HG02610 (cell line): ENCODE measurements around the gene TMEM239.
"Not testable (repeated sequence)": the region's sequence is repeated elsewhere in the genome, so short reads cannot be mapped to it uniquely, and the experiment has no call there.

Source experiments
- ATAC-seq: cut with Tn5 transposase; IDR thresholded peaks from one replicate; pipeline ENCODE4 v1.9.1; 2021; ENCODE audit warnings: mild to moderate bottlenecking, moderate library complexity; ENCODE audit not compliant: unreplicated experiment

TMEM239 gene

DNA sequence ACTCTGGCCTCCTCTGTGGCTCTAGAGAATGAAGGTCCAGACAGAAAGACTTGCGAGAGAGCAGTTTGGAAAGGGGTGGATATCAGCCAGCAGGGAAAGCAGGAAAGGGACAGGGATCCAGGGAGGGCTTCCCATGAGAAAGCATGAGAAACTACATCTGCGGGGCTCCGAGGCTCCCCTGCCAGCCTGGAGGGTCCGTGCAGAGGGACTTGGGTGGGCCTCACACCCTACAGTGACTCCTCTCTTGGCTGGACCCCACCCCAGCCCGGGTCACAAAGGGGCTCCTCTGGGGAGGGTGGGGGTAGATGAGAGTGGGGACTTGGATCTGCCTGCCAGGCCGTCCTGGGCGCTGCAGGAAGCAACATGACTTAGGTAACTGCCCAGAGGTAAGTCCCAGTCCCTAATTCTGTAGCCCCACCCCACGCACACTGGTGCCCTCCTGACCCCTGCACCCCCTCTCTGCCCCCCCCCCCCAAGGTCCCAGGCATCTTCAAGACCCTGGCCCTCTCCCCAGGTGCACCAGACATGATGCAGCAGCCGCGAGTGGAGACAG lies at the start of gene TMEM239:
Gene TMEM239 (plus strand): TSS at position 335 of the 553 bp plus-strand sequence. CDS start 191 bp downstream, at position 526.
- ATAC-seq: no peak

DNA sequence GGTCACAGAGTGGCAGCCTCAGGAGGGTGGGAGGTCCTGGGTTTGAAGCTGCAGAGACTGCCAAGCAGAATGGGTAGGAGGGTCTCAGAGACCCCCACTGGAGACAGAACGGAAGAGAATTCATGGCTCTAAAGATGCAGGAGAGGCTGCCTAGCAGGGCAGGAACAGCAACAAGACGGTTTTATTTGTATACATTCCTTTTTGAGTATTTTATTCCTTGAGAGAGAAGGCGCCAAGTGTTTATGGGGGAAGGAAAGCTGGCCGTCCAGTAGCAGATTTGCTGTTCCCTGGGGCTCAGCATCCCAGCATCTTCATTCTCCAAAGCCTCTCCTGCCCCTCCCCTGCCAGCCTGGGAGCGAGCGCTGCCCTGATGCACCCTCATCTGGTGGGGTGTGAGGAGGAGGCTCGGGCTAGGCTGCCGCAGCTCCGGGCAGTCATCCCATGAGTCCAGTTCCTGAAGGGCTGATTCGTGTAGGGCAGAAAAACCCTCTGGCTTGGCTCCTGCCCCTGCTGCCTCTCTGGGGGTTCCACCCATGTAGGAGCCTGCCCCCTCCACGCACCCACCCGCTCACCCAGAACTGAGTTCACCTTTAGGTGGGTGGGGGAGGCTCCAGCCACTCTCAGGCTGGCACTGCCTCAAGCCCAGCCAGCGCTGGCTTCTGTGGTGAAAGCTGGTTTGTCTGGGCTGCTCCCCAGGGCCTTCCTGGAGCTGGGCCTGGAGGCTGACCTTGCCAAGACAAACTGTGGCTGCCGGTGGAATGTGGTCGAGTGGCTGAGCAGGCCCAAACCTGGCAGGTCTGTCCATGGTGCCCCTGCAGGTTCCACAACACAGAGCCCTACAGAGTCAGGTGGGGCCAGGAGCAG lies 48.2 kb upstream of the TMEM239 start:
- ATAC-seq: no peak

DNA sequence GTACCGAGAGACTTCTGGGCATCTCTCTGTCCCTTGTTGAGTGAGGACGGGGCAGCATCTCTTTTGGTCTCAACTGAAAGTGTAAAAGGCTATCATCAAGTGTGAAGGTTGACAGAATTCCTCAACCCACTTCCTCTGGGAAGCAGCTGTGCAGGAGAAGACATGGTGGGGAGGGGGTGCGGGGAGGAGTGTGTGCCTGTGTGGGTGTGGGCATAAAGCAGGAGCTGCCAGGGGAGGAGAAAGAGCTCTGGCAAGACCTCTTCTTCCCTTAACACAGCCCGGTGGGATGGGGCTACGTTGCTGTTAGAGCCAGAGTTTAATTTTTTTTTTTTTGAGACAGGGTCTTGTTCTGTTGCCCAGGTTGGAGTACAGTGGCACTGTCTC lies 47.5 kb upstream of the TMEM239 start:
- ATAC-seq: no peak

DNA sequence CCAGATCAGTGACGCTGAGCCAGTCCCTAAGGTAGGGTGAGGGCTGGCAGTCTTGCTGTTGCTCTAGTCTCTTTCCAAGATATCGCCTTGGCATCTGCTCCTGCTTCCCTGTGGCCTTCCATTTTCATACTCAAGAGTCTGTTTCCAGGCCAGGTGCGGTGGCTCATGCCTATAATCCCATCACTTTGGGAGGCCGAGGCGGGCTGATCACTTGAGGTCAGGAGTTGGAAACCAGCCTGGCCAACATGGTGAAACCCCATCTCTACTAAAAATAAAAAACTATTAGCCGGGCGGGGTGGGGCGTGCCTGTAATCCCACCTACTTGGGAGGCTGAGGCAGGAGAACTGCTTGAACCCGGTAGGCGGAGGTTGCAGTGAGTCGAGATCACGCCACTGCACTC lies 46.1 kb upstream of the TMEM239 start:
- ATAC-seq: not testable (repeated sequence)

DNA sequence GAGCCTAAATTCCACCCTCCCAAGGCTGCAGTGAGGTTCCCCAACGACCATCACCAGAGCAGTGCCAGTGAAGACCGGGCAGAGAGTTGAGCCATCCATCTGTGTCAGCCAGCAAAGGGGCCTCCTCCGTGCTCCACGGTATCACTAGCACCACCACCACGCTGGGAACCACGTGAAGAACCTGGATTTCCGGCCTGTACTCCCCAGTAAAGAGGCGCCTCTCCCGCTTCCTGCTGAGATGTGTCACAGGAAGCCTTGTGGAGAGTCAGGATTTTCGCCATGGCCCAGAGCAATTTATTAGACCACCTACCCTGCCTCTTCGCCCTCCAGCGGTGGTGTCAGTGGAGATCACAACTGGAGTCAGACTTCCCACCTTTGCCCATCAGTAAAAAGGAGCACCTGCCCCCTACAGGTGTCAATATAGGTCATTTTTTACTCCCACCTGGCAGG lies 44.5 kb upstream of the TMEM239 start:
- no peak for ATAC-seq

DNA sequence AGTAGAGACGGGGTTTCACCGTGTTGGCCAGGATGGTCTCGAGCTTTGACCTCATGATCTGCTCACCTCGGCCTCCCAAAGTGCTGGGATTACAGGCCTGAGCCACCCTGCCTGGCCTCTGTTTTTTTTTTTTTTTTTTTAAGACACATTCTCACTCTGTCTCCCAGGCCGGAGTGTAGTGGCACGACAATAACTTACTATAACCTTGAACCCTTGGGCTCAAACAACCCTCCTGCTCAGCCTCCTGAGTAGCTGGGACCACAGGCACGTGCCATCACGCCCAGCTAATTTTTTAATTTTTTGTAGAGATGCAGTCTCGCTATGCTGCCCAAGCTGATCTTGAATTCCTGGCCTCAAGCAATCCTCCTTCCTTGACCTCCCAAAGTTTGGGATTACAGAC lies 42.4 kb upstream of the TMEM239 start:
- ATAC-seq: no peak

DNA sequence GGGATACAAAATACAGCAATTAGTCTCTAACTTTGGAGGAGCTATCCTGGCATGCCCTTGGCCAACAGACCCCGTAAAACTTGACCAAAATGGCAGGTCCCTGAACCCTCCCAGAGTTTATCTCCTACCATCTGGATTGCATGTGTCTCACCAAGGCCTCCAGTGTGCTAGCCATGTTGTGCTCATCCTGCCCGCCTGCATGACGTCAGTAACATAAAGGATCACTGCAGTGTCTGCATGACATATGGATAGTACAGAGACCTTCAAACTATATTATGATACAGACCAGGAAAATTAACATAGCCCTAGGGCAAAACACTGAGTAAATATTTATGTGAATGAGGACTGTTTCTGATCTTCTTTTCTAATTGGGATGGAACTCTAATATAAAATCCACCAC lies 41.0 kb upstream of the TMEM239 start:
- no peak for ATAC-seq

DNA sequence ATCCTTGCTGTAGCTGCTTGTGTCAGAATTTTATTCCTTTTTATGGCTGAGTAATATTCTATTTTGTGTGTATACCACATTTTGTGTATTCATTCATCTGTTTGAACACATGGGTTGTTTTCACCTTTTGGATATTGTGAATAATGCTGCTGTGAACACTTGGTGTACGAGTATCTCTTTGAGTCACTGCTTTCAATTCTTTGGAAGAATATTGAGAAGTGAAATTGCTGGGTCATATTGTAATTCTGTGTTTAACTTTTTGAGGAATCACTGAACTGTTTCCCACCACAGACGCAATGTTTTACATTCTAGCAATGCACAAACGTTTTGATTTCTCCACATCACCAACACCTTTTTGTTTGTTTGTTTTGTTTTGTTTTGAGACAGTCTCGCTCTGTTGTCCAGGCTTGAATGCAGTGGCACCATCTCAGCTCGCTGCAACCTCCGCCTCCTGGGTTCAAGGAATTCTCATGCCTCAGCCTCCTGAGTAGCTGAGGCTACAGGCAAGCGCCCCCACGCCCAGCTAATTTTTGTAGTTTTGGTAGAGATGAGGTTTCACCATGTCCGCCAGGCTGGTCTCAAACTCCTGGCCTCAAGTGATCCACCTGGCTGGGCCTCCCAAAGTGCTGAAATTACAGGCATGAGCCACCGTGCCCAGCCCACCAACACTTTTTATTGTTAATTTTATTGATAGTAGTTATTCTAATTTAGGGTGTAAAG lies 37.4 kb upstream of the TMEM239 start:
- no peak for ATAC-seq

DNA sequence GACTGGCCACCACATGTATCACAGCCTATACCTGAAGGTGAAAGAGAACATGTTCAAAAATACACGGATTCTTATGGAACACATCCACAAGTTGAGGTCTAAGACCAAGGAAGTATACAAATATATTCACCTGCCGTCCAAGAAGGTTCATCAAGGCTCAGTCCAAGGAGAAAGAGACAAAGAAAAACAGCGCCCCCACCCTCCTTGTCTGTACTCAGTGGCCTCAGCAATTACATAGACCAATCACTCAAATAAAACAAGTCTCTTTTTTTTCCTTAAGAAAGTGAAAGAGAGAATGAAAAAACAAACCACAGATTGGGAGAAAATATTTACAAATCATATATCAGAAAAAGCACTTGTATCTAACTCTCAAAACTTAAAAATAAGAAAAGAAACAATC lies 35.2 kb upstream of the TMEM239 start:
- no peak for ATAC-seq

DNA sequence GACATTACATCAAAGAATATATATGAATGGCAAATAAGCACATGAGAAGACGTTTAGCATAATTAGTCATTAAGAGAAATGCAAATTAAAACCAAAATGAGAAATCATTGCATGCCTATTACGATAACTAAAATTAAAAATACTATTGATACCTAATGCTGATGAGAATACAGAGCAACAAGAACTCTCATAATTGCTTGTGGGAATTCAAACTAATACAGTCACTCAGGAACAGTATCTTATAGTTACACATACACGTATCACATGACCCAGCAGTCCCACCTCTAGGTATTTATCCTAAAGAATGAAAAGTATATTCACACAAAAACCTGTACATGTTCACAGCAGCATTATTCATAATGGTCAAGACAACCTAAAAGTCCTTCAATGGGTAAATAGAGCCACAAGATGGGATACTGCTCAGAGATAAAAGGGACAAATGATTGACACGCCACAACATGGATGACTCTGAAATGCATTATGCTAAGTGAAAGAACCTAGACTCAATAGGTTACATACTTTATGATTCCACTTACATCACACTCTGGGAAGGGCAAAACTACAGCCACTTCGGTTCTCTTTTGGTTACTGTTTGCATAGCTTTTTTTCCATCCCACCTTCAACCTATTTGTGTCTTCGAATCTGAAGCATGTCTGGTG lies 32.1 kb upstream of the TMEM239 start:
- no peak for ATAC-seq

DNA sequence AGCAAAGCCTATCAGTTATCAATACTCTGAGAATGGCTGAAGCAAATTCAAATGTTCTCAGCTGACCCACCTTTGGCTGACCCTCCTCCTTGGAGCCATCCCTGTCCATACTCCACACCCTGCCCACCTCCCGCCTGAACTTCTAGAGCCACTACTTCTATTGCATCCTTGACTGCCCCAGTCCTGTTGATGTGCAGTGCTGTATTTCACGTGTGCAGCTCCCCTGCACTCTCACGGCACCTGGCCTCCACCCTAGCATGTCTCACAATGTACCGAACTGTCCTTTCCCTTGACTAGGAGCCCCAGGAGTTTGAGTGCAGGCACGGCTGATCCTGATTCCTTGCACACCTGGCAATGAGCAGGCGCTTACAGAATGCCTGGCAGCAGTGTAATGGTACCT lies 22.7 kb upstream of the TMEM239 start:
- no peak for ATAC-seq

DNA sequence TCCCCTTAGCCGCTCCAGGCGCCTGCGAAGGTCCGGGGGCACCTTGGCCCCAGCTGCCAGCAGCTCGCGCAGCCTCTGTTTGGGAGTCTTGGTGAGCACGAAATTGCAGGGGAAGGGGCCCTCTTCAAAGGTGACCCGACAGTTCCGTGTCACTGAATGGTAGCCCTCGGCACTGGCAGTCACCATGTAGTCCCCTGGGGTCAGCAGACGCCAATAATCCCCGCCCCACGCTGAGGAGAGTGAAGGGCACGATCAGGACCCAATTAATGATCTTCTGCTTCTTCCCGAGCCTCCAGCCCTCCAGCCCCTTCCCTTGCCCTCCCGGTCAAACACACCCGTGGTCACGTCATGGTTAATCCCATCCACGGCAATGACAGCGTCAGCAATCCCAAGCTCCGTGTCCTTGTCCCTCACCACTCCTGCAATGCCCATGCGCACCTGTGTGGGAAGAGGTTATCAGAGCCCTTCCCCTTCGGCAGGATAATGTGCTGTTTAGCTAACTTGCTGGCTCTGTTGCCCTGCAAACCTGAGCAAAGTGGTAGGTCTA lies 21.9 kb upstream of the TMEM239 start:
- ATAC-seq: no peak

DNA sequence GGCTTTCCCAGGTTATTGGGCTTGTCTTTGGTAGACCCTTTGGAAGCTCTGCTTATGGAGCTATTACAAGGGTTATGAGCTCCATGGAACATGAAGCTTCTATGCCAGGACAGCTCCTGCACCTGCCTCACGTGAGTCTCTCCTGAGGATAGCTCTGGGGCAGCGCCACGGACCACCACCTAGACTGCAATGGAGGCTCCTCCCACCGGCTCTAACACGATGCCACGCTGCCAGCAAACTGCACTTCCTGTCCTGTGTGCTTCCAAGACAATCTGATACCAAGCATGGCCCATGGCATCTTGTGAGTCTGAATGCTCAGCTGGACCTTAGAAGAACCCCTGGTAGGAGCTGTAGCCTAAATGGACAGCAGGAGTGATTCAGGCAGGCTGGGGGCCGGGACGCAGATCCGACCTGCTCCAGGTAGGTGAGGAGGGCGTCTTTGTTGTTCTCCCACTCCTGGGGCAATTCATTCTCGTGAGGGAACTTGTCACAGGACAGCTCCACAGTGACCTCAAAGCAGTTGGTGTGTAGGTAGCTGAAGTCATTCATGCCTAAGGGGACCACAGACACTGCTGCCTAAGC lies 21.2 kb upstream of the TMEM239 start:
- no peak for ATAC-seq

DNA sequence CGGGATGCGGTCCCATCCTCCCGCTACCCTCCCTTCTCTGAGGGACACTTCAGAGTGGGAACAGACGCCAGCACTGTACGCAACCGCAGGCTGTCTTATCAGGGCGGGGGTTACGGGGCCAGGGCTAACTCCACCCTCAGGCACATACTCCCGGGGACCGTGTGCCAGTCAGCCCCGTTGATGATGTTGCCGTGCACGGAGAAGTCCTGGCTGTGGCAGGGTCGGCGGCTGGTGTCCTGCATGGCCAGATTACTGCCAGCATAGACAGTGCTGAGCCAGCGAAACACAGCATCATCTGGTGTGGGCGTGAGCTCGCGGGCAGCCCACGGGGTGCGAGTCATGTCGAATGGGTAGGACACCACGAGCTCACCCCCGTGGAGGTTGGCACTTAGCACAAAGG lies 20.7 kb upstream of the TMEM239 start:
- ATAC-seq: no peak

DNA sequence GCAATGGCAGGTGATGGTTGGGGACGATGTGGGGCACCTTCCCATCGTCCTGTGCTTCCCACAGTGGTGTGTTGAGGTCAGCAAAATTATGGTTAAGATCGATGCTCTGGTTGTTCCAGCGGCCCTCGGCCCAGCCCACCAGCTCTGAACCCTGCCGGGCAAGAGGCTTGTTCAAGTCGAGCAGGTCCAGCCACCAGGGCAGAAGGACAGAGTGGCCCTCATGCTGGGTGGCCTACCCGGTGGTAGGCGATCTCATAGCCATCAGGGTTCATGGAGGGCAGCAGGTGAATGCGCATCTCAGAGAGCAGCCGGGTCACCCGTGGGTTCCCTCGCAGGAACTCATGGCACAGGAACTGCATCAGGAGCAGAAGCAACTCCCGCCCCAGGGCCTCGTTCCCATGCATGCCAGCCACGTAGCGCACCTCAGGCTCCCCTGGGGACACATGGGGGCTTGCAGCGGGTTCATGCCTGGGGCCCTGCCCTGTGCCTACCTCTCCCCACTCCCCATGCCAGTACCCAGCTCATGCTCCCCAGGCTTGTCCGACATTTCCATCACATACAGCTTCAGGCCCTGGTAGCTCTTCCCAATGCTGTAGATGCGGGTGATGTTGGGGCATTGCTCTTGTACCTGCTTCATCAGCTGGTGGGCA lies 20.0 kb upstream of the TMEM239 start:
- ATAC-seq: no peak

DNA sequence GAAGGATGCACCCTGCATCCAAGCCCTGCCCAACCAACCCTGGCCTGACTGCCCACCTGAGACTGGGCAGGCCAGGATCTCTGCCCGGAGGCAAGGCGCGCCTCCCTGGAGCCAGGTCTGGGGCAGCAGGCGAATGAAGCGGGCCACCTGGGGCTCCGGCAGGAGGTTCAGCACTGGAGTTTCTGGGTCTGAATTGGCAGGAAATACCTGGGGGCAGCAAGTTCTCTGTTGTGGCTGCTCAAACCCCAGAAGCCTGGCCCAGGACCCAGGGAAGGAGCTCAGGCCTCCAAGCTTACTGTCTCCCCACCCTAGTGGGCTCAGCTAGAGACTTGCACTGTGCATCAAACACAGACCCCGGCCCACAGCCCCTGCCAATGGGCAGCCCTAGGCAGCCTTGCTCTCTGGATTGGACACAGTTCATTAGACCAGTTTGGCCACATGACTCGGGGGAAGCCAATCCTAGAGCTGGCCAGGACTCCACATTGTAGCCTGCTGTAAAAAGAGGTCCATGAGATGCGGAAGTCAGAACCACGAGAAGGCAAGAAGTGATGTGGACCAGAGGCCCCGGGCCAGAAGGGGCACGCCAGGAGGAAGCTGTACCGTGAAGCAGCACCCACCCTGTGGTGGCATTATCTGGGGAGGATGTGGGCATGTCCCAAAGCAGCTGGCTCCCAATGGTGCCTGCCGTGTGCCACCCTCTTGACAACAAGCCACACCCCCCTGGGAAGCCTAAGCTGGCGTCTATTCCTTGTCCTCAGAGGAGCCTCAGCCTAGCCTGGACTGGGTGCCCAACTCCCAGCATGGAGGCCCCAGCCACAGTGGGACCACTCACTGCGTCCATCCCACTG lies 18.8 kb upstream of the TMEM239 start:
- ATAC-seq: no peak

DNA sequence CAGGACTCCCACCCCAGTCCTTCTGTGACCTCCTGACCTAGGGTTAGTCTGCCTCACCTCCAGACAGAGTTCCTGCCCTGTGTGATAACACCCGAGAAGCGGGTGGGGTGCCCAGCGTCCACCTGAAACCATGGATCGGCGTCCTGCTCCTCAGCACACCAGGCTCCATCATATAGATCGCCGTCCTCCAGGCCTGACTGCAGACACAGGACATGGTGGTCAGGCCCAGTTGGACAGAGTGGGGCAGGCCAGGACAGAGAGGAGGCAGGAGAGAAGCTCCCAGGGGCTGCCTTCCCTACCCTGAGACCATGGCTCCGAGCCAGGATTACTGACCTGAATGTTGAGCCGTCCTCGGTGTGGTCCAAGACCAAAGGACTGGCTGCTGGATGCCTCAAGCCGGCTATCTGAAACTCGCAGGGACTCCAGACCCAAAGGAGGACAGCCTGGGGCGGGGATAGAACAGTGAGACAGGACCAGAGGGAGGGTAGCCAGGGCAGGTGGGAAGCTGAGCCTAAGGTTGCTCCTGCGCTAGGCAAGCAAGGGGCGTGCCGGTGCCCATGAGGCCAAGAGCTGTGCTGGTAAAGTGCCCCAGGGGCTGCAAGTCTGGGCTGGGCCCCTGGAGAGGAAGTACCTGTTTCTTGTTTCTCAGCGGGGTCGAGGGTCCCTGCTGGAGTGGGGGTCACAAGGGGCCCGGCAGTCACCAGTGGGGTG lies 17.9 kb upstream of the TMEM239 start:
- ATAC-seq: no peak

DNA sequence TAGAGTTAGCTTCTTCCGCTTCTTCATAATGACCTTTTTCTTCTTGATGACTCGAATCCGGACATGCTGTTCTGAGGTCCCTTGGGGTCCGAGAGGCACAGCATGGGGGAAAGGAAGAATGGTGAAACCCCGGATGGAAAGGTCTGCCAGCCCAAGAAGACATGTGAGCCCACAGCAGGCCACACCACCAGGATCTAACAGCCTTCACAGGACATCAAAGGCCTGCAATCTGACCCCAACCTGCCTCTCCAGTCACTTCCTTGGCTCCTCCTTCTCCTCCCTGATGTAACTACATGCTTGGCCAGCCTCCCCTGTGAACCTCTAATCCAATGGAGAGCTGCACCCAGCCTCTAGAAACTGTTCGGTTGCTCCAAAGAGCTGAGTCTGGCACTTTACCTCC lies 17.4 kb upstream of the TMEM239 start:
- ATAC-seq: no peak

DNA sequence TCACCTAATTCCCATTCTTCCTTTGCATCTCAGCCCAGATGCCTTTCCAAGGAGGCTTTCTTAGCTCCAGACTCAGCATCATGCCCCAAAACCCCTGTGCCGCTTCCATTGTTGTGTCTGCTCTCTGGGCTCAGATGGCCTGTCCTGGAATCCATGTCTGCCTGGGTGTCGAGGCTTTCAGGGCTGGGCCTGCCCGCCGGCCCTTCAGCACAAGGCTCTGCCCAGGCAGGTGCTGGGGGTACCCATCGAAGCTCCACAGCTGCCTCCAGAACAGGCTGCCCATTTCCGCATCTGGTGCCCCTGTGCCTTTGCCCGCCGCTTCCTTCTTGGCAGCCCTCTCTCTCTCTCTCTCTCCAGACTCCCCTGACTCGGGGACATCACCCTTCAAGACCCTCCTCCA lies 16.9 kb upstream of the TMEM239 start:
- no peak for ATAC-seq
